NCI-H2171 treated with DMSO at 0.1 percent for 48 hours (cell line): ENCODE data around the gene TCF7L2.
A peak's percentile ranks its signal among the peaks of the same experiment; 100 is the strongest.

Experiments used
- DNase-seq: peaks from one replicate; lab custom pipeline; 2025; lab: John Stamatoyannopoulos, UW

Gene TCF7L2

DNA sequence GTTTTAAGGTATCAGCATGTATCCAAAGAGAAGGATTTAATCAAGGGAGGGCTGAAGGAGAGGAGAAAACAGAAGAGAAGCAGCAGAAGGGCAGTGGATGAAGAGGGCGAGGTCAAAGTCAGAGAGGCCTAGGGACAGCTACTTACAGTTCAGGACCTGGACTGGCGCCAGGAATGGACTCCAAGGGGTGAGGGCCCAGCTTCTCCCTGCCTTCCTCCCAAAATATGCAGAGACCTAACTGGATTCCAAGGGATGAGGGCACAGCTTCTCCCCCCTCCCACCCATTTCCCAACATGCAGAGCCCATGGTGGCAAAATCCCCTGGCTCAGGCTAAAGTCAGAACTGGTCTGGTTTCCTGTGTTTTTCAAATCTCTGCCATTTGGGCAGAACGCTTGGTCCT lies 3.4 kb upstream of the TCF7L2 start:
- DNase-seq: no peak

DNA sequence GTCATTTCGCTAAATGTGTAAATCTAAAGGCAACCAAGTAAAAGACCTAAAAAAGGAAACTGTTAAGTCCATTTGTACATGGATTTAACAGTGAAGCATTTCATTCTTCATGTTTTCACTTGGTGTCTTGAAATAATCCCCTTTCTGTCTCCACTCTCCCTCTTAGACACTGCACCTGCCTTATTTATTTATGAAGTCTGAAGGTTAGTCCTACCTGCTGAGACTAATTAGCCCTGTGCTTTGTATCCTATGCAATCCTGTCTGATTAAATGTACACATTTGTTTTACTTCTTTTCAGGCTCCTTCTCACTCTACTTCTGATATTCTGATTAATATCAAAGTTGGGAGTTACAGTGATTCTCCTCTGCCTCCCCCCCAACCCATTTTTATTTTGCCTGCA lies 1.9 kb upstream of the TCF7L2 start:
- no peak for DNase-seq

DNA sequence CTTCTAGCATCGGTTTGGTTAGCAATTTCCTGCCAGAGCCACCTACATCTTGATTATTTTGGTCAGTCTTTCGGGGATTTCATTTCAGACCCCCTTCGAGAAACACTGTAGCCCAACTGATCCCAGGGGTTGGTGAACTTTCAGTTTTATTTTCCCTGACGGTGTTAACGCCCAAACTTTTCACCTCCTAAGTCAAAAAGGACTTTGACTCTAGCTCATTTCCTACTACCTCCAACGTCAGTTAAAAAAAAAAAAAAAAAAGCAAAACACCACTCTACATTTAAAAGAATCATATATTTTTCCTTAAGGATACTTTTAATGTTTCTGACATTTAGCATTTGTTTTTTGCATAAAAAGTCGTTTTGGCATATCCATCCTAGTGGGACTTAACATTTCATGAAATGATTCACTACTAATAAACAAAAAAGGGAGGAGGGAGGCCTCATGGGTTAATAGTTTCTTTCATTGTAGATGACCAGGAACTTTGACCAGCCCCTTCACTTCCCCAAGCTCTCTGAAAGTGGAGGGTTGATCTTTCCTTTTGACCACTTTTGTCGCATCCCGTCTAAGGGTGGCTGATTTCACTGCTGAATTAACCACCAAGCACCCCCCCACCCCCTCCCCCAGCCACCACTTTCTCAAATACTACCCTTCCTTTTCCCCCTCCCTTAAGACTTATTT lies 764 bp upstream of the TCF7L2 start:
- DNase-seq: no peak

DNA sequence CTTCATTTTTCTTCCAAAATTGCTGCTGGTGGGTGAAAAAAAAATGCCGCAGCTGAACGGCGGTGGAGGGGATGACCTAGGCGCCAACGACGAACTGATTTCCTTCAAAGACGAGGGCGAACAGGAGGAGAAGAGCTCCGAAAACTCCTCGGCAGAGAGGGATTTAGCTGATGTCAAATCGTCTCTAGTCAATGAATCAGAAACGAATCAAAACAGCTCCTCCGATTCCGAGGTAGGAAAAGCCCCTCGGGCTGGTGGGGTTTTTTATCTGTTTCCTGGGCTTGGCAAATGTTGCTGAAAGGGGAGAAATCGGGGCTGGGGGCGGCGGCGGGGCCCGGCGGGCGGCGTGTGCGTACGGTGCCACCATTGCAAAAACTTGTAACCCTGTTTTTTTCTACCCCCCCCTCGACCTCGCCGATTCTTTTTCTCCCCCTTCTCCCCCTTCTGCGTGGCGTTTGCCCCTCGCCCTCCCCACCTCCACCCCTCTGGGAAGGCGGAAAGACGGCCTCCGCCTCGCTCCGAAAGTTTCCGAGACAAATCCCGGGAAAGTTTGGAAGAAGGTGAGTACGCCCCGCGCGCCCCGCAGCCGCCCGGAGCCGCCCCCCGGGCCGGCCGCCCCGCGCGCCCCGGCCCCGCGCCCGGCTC lies 789 bp downstream of the TCF7L2 start:
- peak; percentile 9 for DNase-seq

DNA sequence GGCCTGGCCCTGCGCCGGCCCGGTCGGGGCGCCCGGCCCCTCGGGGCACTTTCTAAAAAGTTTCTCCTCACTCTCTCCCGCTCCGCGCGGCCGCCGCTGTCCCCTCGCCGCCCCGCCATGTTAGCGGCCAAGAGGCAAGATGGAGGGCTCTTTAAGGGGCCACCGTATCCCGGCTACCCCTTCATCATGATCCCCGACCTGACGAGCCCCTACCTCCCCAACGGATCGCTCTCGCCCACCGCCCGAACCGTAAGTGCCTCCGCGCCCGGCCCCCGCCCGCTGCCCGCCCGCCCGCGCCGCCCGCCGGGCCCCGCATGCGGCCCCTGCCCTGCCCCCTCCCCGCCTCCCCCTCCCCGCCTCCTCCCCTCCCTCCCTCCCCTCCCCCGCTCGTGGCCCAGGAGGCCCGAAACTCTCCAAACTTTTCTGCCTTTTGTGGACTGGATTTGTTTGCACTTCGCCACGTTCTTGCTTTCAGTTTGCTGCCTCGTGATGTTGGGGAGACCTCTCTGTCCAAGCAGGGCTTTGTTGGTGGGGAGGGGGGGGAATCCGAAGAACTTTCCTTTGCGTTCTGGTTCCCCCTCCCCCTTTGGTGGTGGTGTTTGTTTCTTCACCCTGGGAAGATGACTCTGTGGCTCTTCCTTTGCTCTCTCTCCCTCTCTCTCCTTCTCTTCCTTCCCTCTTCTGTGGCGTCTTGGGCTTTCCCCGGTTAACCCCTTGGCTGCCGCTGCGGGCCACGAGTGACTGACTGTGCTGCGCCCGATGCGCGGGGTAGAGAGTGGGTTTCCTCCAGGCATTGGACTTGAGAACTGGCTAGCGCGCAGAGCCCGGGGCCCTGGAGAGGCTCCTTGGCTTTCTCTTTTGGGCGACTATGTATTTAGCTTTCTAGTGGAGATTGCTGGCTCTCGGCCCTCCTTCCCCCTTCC lies 1.6 kb downstream of the TCF7L2 start:
- peak; percentile 23 for DNase-seq

DNA sequence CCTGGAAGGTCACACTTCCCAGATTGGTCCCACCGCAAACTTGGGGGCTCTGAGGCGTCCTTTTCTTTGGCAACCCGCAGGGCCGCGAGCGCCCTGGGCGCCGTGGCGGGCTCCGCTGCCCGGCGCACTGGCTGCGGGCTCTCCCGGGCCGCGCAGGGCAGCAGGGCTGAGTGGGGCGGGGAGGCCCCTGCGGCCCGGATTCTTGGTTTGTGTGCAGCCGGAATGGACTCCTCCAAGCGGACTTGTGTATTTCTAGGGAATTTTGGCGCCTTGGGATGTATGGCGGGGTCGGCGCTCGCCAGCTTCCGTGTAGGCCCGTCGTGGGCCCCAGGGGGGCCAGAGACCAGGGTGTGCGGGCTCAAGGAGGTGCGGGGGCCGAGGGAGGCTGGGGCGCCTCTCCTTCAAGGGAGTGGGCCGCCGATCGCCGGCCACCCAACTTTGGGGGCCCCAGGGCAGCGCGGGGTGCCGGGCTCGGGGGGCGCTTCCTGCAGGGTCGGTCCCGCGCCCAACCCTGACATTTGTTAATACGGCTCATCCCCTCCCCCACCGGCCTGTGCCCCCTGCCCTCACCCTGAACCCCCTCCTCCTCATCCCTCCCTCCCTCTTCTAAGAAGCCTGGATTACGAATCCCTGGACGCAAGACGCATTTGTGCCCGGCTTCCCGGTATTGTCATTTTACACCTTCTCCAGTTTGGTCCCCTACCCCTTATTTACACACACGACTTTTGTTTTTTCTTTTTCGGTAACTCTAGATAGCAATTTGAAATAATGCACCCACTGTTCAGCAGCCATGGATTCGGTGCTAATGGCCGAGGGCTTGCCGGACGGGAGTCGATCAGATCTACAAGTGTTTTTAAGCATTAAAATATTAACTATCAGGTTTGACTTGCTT lies 2.5 kb downstream of the TCF7L2 start:
- DNase-seq: no peak

DNA sequence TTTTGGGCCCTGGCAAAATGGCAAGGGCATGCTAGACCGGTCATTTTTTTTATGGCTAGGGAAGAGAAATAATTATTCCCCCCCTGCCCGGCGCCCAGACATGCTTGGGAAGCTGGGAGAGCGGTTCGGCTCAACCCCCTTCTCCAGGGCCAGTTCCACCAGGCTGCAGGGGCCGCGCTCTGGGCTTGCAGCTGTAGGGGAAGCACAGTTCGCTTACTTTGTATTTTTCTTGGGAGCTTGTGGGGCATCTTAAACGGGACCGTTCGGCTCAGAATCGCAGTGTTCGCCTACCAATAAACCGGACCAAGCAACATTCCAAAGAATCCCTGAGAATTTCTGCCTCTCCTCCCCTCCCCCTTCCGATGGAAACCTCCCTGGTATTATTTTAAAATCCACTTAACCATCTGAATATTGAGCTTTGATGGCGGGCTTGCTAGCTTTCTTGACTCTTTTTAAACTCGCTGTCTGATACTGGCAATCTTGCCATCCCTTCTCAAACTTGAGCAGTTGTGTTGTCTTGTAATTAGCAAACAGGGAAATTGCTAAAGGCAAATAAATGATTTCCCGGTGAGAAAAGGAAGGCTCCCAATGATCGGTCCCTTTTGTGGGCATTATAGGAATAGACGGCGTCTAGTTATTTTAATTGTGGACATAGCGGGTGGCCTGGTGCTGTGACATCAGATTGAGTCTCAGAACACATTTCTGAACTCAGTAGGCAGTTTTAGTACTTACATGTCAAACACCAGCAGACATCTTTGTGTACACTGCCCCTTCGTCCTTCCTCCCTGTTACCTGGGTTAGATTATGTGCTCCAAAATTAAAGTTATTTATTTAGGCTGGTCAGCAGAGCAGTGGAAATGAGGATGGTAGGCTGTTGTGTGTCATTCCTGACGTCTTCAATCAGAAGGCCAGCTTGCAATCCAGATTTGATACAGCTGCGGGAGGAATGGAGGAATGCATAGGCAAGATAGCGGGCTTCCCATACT lies 3.4 kb downstream of the TCF7L2 start:
- DNase-seq: no peak

DNA sequence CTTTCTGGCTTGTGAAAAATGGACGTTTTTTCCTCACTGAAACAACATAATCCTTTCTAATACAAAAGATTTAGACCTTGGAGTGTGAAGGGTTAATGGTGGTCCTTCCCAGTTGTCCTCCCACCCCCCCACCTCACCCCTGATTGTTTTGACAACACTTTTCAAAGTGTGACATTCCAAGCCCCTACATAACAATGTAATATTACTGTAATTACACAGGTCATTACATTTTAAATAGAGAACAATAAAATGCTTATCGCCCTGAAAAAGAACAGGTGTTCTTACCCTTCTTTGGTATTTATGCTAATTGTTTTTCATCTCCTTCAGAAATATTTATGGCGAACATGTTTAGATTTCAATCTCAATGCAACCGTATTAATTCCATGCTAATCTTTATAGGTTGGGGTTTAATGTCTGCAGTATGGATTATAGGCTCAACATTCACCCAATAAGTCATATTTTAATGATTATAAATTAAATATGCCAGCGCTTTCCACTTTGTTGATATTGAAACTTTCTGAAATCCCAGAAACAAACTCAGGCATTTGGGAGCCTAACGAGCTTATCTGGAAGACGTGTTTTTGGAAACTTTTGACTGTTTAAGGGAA lies 5.0 kb downstream of the TCF7L2 start:
- DNase-seq: no peak

DNA sequence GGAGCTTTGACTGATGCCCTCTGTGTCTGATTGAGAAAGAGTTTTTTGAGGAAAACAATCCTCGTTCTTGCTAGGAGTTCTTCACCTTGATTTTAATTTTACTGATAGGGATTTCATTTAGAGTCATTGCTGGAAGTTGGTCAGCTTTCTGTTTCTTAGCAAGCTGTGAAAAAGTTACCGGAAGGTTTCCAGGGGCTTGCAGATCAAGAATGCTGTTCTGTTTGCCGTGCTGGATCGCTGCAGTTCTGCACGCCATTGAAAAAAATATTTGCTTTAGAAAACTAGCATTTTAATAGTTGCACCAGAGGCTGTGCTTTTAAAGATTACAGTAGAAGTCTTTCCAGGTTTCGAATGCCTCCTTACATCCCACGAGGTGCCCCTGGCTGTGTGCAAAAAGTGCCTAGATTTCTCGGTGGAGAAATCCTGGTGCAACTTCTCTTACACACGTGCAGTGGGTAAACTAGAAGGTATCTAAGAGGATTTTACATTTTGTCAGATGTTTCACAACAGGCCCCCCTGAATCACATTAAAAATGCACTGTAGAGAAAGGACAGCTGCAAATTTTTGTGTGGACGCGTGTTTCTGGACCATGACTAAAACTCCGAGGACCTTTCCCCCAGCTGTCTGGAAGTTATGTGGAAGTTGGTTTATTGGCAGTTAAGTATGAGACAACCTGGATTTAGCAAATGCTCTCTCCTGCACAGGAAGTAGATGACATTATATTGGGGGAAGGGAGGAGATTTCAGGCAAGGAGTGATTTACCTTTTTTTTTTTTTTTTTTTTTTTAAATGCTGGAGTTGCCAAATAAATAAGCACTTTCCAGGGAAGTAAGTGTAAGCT lies 5.8 kb downstream of the TCF7L2 start:
- no peak for DNase-seq

DNA sequence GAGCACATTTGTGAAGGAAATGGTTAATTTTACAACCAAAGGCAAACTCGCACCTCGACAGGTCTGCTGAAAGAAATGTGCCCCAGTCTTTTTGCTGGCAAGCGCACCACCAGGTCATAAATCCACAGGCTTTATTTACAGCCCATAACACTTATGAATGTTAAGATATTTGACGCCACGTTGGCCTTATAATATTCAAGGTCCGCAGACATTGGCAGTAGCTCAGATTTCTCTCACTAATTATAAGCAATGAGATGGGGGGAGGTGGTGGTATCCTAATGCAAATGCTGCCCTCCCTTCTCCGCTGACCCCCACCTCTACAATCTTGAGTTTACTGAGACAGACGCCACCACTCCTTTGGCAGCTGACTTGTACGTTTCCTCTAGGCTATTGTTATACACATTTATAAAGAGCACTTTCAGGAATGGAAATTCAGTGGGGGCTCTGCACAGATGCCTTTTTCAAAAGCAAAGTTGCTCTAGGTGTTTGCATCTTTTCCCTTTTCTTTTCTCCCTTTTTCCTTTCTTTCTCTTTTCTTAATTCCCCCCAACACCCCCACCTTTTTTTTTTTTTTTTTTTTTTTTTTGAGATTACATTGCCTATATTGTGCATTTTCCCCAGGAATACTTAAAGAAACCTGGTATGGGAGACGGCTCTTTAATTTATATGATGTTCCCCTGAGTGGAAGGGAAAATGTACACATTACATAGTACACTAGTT lies 6.7 kb downstream of the TCF7L2 start:
- DNase-seq: no peak

DNA sequence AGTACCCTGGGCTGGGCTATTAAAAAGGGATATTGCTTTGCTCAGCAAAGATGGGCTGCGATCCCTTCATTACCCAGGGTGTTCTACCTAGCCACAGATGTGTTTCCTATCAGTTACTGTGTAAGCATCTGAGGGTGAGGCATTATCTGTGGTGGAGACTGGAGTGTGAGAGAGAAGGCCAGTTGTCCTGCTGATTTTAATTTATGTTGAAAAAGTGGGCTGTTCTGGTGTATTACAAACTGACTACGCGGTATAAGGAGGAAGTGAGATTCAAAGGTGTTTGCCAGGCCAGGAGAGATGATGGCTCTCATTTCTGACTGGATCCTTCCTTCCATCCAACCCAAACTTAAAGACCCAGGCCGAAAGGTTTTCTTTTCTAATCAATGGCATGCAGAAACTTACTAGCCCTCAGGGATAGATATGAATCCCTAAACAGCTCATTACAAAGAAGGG lies 7.6 kb downstream of the TCF7L2 start:
- no peak for DNase-seq

DNA sequence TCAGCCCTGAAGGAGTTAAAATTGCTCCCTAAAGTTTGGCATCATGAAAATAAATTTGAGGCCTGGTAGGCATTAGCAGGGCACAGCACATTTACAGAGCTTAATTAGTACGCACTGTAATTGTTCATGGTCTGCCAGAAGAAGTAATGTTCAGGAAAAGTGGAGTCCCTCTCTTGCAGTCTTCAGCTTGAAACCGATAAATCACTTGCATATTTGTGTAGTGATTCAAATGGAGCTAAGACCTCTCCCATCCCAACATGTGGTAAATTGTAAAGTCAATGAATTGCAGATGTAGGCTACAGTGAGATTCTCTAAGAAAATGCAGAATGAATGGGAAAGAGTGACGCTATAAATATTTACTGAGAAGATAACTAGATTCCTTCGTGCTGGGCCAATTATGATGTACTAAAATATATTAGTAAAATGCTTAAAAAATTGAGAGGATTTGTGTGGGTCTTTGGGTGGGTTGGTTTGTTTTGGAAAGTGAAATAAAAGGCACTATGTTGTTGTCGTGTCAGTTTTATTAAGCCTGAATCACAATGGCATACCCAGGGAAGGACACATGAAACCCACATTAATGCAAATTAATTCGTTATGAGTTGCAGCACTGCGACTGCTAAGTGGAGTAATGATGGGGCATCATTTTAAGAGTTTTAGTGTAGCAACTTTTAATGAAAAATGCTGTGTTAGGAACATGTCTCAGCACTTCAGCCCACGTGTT lies 8.4 kb downstream of the TCF7L2 start:
- no peak for DNase-seq

DNA sequence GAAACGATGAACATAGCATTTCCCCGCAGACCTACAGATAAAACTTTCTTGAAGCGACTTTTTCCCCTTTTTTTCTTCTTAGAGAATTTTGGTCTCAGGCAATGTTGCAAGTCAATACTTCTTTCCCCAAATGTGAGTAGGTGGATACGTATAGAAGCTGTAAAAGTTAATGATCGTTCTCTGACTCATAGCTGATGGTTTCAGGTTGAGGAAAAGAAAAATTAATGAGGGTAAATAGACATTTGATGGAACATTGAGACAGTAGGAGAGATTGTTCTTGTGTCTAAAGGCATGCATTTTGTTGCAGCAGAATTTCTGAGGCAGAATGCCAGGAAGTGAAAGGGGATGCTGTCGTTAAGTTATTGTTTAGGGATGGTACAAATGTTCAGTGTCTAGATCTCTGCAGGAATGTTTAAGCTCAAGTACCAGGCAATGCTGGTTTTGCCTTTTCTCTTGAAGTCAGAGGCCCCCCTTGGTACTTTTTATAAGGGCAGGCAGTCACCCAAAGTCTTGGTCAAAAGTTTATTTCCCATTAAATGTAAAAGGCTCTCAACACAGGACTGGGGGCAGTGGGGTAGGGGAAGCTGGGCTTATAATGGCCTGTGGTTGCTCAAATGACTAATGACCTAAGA lies 9.3 kb downstream of the TCF7L2 start:
- no peak for DNase-seq

DNA sequence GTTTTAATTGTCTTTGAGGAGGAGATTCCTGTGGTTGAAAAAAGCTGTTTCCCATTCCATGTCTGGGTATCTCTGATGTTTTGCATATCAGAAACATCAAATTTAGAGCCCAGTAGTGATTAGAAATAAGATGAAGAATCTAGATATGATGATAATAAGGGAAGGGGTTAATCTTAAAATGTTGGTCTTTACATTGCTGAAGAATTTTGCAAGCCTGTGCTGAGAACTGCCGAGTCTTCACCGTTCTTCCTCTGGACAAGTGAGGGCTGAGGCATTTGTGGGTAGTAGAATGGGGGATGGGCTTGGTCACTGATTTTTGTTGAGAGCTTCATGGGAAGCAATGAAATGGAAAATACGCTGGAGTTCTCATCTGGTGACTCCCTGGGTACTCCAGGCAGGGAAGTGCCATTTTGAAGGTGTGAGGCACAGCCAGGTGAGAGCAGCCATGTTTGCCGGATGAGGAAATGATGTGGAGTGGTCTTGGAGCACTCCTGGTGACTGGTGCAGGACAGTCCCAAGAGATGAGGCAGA lies 10.2 kb downstream of the TCF7L2 start:
- DNase-seq: no peak

DNA sequence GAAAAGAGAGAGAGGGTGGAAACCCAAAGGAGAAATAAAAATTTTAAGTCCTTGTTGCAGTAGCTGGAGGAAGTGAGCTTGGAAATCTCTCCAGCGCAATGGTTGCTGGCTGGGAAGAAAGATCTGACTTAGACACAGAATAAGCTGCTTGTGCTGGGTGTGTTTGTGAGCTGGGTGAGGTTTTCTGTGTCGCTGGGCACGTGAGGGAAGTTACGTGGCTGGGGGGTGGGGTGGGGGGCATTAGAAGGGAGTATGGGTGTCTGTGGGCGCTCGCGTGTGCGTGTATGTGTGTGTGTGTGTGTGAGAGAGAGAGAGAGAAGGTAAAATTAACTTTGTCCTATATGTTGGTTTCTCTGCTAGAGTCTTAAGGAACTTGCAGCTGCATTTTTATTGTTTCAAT lies 11.6 kb downstream of the TCF7L2 start:
- no peak for DNase-seq

DNA sequence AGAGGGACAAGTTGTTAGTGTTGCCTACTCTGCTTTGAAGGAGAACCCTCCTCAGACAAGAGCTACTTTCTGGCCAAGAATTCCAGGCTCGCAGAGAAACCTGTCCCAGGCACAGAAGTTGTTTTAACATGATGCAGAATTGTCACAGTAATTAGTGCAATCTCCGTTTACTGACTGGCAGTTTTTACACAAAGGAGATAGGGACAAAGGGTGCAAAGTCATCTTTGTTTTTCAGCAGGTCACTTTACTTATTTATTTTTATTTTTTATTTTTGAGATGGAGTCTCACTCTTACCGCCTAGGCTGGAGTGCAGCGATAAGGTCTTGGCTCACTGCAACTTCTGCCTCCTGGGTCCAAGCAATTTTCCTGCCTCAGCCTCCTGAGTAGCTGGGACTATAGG lies 12.3 kb downstream of the TCF7L2 start:
- DNase-seq: no peak

DNA sequence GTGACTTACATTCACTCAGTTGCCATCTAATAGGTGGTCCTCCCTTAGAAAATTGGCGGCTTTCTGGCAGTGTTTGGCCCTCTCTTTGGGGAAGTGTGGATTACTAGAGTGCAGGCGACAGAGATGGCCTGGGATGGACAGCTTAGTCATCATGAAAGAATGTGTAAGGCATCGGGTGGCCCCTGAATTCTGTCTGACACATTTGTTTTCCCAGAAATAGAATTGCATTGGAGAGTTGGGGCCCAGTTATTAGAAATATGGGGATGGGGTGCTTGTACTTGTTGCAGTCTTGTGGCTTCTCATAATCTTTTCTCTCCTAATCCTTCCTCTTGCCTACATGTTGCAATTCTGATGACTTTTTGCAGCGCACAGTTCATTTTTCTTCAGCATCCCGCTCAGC lies 13.8 kb downstream of the TCF7L2 start:
- no peak for DNase-seq
